GM18508 (cell line): ENCODE results near the gene CRELD1.

Experiments used
- ATAC-seq: cut with Tn5 transposase; IDR thresholded peaks from one replicate; pipeline ENCODE4 v1.9.1; 2021; ENCODE audit warnings: moderate number of reproducible peaks; ENCODE audit not compliant: insufficient read depth, unreplicated experiment

The CRELD1 gene

DNA sequence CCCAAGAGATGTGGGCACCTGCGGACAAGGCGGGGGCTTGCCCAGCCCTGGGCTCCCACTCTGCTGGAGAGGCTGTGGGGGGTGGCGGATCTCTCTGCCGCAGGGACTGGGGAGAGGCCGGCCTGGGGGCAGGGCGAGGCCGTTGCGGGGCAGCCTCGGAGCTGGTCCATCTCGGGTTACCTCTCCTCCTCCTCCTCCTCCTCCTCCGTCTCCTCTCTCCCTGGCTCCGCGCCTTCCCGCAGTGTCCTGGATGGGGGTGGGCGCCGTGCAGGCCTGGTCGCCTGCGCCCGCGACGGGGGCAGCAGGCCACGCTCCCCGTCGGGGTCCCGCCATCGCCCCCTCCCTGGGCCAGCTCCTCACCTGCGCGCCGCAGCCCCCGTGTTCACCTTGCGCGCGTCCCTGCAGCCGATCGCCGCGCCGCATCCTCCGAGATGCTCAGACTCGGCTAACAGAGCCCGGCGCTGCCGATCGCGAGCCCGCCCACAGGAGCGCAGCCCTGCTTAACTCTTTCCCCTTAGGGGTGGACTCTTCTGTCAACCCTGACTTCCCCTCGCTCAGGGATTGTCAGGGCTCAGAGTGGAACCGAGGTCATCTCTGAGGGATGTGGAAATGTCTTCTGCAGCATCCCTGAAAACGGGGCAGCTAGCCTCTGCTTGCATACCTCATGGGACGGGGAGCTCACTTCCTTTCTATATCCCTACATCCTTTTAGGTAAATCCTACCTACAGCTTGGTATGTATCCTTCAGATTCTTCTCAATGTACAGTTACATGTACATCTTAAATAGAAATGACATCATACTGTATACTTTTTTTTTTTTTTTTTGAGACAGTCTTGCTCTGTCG is 18.6 kb downstream of the CRELD1 start, which contains the start of gene PRRT3:
Gene PRRT3 (minus strand): TSS at position 447 of the 844 bp plus-strand sequence. CDS start 2,293 bp downstream, outside the sequence.
- ATAC-seq: peak; percentile 47

DNA sequence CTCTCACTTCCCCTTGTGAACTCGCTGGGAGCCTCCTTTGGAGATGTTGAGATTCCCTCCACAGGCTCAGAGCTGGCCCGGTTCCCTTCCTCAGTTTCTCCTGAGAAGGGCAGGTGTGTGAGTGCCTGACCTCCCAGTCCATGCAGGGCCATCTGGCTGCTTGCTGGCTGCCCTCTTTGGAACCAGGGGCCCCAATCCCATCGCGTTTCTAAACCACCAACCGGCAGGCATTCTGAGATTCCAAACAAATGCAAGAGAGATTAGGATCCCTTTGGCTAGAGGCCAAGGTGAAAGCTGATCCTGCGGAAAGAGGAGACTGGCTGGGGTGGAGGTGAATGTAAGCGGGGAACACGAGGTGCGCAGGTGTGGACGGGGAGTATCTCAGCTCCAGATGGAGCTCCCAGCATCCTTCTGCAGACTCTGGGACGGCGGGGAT is 21.5 kb downstream of the CRELD1 start:
- ATAC-seq: no peak

DNA sequence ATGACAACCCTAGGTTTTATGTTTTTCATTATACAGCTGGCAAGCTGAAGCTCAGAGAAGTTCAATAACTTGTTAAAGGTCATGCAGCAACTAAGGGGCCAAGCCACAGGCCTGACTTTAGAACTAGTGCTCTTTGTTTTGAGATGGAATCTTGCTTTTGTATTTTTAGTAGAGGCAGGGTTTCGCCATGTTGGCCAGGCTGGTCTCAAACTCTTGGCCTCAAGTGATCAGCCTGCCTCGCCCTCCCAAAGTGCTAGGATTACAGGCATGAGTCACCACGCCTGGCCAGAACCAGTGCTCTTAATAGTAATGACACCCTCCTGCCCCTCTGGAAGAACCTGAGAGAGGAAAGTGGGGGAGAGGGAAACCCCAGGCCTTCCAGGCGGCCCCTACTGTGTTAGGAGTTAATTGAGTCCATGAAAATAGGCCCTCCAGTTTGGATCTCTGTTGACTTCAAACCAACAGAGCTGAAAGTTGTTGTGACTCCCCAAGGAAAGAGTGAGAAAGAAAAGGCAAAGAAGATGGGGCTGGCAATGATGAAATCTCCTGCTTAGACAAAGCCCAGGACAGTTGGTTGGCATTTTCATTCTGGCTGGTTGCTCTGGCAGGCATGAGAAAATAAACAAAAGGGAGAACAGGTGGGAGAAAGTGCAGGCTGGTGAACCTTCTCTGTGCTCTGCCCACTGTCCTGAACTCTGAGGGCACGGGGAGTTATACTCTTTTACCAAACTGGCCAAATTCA is 22.1 kb downstream of the CRELD1 start:
- no peak for ATAC-seq

DNA sequence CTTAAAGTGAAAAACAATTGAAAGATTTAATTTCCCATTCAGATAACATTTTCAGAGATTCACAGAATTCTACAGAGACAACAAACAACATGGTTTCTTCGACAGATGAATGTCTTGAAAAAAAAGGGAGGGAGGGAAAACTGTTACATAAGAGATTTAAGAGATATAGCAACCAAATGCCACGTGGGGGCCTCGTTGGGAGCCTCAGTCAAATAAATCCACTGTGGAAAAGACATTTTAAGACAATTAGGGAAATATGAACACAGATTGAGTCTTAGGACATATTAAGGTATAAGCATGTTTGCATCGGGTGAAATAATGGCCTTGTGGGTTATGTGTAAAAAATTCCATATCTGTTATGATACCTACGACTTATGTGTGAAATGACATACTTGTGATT is 23.6 kb downstream of the CRELD1 start:
- ATAC-seq: no peak

DNA sequence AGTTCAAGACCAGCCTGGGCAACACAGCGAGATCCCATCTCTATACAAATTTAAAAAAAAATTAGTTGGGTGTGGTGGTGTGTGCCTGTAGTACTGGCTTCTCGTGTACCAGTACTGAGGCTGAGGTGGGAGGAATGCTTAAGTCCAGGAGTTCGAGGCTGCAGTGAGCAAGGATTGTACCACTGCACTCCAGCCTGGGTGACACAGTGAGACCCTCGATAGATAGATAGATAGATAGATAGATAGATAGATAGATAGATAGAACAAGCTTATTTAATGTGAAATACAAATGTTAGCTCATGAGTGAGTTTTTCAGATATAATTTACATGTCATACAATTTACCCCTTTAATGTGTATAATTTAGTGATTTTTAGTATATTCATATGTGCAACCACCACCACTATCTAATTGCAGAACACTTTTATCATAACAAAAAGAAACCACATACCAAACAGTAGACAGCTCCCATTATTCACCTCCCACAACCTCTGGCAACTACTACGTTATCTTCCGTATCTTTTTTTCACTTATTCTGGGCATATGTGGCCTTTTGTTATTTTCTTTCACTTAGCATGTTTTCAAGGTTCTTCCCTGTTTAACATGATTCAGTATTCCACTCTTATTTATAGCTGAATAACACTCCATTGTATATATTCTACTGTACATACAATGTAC is 31.7 kb downstream of the CRELD1 start:
- ATAC-seq: no peak

DNA sequence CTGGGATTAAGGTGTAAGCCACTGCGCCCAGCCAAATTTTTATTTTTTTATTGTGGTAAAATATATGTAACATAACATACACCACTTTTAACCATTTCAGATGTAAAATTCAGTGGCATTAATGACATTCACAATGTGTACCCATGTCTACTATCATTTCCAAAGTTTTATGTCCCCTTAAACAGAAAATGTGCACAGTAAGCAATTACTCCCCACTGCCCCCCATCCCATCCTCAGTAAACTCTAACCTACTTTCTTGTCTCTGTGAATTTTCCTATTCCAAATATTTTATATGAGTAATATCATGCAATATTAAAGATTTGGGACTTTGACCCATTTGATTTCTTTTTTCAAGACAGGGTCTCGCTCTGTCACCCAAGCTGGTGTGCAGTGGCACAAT is 33.2 kb downstream of the CRELD1 start:
- no peak for ATAC-seq

DNA sequence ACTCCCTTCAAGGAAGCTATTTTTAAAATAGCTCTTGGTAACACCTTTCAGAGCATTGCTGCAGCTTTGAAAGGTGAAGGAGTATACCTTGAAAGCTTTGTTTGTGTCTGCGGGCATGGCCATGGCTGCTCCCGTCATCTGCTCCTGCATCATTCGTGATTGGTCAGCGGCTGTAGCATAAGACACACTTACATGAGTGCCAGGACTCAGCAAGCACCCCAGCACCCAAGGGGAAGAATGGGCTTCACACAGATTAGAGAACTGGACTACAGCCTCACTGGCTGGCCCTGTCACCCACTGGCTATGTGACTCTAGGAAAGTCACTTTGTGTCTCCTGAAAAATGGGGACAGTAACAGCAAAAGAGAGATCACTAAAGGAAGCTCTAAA is 36.0 kb downstream of the CRELD1 start:
- no peak for ATAC-seq

DNA sequence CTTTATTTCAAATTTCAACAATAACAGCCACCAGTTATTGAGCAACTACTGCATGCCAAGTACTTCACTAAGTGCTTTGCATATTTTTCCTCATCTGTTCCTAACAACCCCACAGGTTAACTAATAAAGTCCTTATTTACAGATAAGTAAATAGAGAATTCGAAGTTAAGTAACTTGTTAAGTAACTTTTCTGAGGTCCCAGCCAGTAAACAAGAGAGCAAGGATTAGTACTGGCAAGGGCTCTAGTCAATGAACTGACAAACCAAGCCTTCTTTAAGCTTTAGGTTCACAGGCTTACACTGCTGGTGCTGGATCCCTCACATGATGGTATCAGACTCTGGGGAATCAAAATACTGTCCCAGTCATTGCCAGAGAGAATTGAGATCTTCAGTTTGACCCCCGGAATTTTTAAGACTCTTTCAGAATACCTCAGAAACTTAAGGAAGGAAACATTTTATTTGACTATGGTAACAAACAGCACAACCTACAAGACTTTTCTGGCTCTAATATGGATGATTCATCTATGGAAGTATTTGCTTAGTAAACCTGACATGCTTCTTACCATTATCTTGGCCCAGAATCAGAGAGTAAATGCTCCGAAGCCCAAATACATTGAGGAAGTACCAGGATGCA is 36.5 kb downstream of the CRELD1 start:
- ATAC-seq: no peak

DNA sequence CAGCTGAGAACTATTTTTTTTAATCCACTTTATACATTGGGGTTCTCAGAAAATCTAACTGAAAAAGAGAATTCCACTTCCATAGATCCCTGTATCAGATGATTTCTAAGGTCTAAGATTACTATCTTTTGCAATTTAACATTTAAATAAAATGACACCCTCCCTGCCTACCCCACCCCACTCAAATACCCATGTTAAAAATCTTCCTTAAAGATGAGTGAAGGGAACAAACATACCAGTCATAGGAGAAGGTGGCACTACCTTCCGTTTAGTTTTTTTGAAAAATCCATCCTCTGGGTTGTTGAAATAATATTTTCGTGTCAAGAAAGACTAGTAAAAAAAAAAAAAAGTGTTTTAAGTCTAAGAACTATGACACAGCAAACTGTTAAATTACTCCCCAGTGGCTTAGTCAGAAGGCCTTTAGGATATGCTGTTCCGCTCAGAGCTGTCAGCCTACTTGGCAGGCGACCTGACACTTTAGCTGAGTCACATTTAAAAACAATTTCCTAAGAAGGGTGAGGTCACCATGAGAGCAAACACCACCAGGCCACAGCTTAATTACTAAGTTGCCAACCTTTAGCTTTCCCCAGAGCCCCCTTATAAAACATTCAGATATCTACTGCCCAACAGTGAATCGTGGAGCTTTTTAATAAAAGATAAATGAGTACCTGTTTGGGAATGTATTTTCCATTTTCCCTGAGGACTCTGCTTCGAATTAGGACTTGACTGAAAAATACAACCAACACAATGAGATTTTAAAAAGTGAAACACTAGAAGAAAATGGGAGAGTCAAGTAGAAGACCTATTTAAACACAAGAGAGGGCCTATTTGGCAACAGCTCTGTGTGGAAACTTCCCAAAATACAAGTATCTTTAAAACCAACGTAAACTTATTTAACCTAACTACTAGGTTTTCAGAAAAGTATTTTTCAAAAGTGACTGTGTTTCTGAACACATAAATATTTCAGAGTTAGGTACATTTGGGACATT is 43.4 kb downstream of the CRELD1 start:
- ATAC-seq: no peak

DNA sequence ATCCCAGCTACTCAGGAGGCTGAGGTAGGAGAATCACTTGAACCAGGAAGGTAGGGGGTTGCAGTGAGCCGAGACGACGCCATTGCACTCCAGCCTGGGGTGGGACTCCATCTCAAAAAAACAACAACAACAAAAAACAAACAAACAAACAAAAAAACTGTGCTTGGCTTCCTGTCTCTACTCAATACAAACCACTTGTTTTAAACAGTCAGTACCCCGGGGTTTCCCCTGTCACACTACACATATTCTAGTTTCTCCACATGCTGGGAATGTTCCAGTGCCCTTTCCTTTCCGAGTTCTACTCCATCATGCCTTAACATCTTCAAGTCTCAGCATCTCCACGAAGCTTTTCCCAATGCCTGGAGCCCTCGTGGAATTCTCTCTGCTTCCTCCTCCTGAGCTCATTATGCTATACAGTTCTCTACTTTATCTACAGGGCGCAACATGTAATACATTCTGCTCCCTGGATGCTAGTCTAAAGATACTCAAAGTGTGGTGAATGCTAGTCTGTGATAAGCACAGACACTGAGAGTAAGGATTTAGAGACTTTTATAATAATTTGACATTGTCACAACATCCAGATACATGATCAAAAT is 45.2 kb downstream of the CRELD1 start:
- no peak for ATAC-seq

DNA sequence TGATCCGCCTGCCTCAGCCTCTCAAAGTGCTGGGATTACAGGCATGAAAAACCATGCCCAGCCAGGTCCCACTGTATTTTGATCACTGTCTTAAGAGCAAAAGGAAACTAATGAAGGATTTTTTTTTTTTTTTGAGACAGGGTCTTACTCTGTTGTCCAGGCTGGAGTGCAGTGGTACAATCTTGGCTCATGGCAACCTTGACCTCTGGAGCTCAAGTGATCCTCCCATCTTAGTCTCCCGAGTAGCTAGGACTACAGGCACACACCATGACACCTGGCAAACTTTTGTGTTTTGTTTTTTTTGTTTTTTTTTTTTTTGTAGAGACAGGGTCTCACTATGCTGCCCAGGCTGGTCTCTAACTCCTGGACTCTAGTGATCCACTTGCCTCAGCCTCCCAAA is 46.6 kb downstream of the CRELD1 start:
- no peak for ATAC-seq

DNA sequence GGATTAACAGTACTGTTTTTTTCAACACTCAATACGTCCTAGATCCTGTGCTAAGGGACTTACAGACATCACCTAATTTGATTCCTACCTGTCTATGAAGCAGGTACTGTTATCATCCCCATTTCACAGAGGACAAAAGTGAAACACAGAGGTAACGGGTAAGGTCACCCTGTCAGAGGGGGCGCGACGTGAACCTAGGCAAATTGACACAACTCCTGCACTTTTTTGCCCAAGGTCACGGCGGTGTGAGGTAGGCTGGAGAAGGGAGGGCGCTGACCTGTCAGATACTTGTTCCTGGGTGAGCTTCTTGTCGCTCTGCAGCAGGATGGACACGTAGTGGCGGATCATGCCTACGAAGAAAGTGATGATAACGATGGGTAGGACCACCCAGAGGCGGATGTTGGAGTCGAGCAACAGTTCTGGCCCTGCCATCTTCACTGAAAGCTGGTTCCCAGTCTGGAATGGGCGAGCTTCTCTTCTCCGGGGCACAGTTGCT is 52.6 kb downstream of the CRELD1 start:
- ATAC-seq: peak; percentile 22

DNA sequence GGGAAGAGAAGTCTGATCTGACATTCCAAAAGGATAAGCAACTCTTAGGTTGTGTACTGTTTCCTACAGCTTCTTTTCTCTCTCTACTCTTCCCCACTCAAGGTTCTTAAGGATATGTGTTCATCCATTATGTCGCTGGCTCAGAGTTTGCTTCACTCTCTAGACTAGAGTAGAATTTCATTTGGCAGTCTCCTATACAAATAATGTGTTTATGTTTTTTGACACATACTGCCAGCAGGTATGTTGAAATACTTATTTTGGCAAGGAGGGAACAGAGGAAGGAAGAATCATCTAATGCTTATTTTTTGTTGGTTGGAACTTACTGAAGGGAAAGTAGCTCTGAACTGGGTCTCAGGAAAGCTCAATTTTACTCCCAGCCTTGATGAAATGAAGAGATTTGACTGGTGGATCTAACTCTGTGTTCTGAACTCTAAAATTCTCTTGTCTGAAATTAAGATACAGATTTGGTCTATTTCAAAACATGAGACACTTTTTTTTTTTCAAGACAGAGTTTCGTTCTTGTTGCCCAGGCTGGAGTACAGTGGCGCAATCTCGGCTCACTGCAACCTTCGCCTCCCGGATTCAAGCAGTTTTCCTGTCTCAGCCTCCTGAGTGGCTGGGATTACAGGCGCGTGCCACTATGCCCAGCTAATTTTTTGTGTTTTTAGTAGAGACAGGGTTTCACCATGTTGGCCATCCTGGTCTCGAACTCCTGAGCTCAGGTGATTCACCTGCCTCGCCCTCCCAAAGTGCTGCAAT is 60.6 kb downstream of the CRELD1 start:
- no peak for ATAC-seq
